HG03064 (cell line): ENCODE results near the gene TMPRSS4.

Source experiments
- ATAC-seq: cut with Tn5 transposase; IDR thresholded peaks from one replicate; pipeline ENCODE4 v1.9.1; 2021; ENCODE audit warnings: low read depth; ENCODE audit not compliant: unreplicated experiment

TMPRSS4 gene

GRCh38 chr11:118128721-118129470 lies 52.0 kb downstream of the TMPRSS4 start:
- ATAC-seq = no peak

DNA sequence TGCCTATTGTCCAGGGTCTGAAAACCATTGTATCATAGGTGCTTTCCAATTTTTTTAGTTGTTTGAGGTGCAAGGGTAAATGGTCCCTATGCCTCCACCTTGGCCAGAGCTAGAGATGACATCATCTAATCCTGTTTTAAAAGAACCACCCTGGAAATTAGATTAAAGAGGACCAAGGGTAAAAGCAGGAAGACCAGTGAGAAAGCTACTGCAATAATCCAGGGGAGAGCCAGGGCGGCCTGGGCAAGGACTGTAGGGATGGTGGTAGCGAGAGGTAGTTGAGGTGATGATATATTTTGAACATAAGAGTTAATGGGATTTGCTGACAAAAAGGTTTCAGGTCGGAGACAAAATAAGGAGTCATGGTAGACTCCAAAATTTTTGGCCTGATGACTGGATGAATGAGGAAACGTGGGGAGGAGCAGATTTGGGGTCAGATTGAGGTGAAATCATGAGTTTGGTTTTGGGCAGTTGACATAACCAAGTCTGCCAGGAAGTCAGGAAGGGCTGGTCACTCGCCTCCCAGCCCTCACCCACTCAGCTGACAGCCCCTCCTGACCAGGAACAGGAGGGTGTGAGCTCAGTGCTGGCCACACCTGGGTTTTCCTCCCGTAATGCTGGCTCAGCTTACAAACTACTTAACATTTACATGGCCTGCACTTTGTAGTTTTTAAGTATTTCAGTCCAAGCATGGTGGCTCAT lies 52.7 kb downstream of the TMPRSS4 start:
- no peak for ATAC-seq

GRCh38 chr11:118132385-118133151 lies 55.7 kb downstream of the TMPRSS4 start:
- ATAC-seq = no peak

- no peak for ATAC-seq
These were observed 56.9 kb downstream of the TMPRSS4 start for GRCh38 chr11:118133816-118134215.

DNA sequence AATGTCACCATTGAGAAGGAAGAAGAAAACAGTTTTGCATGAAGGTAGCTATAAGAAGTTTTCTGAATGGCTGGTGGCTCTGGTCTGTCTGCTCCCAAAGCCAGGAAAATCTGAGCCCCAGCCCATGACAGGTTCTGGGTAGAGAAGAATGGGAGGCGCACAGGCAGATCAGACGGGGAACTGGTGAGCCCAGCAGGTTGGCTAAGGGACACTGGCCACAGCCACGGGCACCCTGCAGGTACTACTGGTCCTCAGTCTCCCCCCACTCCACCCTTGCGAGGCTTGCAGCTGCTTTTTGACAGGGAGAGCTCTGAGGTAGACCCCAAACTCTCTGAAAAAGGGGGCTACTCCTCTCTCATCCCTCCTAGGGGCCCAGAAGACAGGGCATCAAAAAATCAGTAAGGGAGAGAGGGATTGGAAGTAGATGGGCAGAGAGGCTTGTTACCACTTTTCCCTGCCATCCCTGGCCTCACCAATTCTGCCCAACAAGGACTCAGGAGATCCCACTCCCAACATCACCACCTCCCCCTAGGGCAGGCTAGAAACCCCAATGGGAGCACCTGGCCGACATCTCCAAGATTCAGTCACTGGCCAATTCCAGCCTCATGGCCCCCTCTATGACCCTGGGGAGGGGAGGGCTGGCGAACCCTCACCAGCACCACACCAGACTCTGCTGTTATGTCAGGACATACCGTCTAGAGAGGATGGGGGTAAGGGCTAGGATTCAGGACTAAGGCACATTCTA lies 58.3 kb downstream of the TMPRSS4 start:
- ATAC-seq = no peak

- ATAC-seq = no peak
These were observed 58.9 kb downstream of the TMPRSS4 start for GRCh38 chr11:118135796-118136165.

DNA sequence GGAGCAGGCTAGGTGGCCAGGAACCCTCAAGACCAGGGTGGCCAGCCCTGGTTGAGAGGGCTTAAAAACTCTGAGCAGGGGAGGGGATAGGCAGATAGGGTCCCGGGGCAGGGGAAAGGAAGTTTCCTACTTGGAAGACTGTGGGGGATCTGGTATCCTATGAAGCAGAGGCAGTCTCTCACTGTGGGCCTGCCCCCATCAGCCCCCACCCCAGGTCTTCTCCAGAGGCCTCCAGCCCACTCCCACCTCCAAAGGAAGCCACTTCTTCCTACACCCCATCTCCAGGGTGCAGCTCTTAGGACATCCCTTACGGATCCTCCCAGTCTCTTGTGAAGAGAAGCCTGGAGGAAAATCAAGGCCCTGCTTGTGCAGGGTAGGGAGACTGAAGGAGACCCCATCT lies 59.5 kb downstream of the TMPRSS4 start:
- no peak for ATAC-seq

DNA sequence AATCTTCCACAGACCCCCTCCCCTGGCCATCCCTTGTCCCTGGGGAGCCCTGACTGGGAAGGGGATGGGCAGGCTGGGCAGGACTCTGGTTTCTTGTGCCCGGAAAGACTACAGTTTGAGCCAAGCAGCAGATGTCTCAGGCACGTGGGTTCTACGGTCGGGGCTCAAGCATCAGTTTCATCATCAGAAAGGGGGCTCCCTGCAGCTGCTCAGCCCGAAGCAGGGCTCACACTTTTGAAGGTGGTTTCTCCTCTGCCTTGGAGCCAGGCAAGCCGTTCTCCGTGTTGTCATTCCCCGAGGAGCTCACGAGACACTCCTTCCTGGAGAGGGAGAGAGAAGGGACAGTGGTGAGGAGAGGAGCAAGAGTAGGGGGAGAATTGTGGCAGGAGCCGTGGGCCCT lies 59.9 kb downstream of the TMPRSS4 start:
- ATAC-seq = no peak

DNA sequence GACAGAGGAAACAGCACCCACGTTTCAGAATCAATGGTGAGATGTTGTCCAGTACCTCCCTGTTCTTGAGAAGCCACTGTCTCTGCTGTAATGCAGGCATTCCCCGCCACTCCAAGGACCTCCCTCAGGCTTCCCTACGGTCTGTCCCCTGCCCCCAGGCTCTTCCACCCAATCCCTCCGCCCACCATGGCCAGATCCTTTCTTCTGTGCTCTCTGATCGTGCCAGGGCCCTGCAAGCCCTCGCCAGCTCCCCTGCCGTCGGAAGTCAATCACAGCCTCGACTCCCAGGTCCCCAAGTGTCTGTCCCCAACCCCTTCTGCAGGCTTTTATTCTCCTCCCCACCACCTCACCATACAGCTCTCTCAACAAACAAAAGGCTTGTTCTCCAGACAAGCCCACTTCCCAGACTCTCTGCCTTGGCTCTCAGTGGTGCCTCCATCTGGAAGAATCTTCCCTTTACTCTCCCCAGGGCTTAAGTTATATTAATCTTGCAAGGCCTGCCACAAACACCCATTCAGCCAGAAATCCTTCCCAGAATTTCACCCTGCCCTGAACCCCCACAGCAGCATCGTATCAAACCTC lies 62.1 kb downstream of the TMPRSS4 start:
- no peak for ATAC-seq

DNA sequence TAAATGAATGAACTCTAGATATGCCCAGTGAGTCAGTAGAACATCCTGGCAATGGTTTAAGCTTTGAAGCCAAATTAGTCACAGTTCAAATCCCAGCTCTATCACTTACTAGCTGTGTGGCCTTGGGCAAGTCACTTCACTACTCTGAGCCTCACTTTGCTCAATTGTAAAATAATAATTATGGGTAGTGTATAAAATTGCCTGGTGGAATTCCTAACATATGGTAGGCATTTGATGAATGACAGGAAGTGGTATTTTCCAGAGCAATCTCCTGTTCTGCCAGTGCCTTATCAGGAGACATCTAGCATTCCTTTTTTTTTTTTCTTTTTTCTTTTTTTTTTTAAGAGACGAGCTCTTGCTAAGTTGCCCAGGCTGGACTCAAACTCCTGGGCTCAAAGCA lies 62.7 kb downstream of the TMPRSS4 start:
- no peak for ATAC-seq

- no peak for ATAC-seq
These were observed 65.2 kb downstream of the TMPRSS4 start for GRCh38 chr11:118142081-118142480.

DNA sequence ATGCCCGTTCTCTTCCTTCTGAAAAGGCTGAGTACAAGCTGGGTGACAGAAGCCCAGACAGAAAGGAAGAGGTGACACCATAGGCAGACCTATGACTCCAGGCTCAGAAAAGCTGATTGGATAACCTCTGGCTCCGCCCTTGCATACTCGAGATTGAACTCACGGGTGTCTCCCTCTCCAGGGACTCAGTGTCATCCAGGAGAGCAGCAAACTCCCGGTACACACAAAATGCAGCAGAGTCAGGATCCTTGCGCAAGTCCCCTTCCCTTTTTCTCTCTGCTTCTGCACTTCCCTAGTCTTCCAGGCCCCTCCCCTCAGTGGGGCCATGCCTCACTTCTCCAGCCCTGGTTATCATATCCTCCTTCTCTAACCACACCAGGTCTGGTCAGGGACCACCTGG lies 65.9 kb downstream of the TMPRSS4 start:
- no peak for ATAC-seq

DNA sequence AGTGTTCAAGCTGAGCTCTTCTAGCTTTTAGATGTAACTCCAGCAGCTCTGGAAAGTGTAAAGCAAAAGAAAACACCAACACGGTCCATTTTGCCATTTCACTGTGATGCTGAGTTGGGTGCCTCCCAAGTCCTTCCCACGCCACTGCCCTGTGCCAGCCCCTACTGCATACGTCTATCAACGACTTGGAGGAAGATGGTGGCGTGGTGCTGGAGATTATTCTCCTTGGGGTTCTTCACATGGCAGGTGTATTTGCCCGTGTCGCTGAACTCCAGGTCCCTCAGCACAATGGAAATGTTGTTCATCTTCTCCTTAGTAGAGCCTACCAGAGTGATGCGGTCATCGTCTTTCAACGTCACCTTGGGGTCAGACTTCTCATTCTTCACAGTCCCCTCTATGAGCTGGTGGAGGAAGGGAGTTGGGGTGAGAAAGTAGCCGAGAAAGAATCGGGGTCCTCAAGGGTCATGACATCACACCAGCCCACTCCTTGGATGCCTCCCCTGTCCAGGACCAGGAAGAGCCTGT lies 66.8 kb downstream of the TMPRSS4 start:
- ATAC-seq = no peak

DNA sequence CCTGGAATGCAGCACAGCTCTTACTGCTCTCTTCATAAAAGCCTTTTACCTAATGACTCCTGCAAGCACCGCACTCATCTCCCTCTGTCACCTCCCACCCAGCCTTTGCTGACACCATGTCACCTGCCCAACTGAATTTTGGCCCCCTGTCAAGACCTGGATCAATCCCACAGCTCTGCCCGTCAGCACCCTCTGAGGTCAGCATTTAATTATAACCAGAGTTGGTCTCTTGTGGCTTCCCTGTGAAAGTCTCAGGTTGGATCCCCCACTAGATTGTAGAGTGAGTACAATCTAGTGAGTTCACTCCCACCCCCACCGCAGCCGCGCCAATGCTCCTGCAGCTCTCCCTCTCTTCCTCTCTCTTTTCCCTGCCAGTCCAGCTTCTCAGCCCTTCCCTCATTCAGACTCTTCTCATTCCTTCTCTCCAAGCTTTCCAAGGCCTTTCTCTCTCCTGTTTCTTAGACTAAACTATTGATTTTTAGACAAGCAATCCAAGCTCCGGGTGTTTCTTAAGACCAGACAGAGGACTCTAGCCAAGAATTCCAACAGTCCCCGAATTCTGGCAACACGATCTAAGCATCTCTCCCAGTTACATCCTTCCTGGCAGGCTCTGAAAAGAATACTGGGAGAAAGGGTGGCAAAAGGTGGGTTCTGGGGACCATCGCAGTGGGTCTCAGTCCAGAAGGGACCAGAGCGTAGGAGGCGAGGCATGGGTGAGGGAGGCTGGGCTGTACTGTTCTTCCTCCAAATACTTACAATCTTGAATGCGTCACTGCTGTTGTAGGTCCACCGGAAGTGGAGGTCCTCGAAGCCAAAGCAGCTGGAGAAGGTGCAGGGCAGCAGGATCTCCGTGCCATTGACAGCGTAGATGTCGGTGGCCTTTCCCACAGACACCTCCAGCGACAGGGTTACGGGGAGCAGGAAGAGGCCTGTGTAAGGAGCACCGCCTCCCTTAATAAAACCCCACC lies 67.7 kb downstream of the TMPRSS4 start:
- no peak for ATAC-seq

GRCh38 chr11:118145285-118146227 lies 68.7 kb downstream of the TMPRSS4 start:
- peak; percentile 54 for ATAC-seq

GRCh38 chr11:118146554-118146953 lies 69.7 kb downstream of the TMPRSS4 start:
- ATAC-seq = no peak

- ATAC-seq = no peak
These were observed 70.6 kb downstream of the TMPRSS4 start for GRCh38 chr11:118147502-118147901.

DNA sequence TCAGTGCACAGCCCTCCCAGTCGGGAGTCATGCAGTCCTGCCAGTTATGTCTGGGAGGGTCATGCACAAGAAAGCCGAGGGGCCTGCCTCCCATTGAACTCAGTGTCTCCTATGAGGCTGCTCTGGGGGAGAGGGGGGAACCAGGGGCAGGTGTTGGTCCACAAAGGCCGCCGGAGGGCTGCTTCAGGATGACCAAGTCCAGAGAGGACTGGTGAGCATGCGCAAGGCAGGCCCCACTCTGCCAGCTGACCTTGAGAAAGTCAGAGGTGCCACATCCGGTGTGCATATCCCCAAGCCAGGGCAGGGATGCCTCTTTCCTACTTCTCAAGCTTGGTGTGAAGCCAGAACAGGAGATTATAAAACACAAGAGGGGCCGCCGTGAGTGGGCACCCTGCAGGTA lies 71.4 kb downstream of the TMPRSS4 start:
- ATAC-seq = no peak
